NCI-H345 treated with DMSO at 0.1 percent for 48 hours (cell line): ENCODE data around the gene ZNF775.

ENCODE experiments used
- DNase-seq: peaks from one replicate; lab custom pipeline; 2025; ENCODE audit not compliant: unreplicated experiment; lab: John Stamatoyannopoulos, UW

Gene ZNF775

GRCh38 chr7:150434240-150434639, 55.1 kb downstream of the ZNF775 start:
- DNase-seq: no peak

GRCh38 chr7:150435047-150435389, 55.9 kb downstream of the ZNF775 start:
- no peak for DNase-seq

GRCh38 chr7:150435390-150436073, 56.4 kb downstream of the ZNF775 start:
- no peak for DNase-seq

GRCh38 chr7:150439967-150440366, 60.8 kb downstream of the ZNF775 start:
- DNase-seq: no peak

GRCh38 chr7:150441524-150441923, 62.4 kb downstream of the ZNF775 start:
- DNase-seq: no peak

- DNase-seq: no peak
Measured at GRCh38 chr7:150442811-150443210, 63.7 kb downstream of the ZNF775 start.

GRCh38 chr7:150443793-150444540, 64.8 kb downstream of the ZNF775 start:
- DNase-seq: no peak

- no peak for DNase-seq
Measured at GRCh38 chr7:150444674-150445365, 65.7 kb downstream of the ZNF775 start.

- peak; percentile 39 for DNase-seq
Measured at GRCh38 chr7:150446288-150446938, 67.3 kb downstream of the ZNF775 start.
